ENCODE data around the gene THUMPD1.

- TF ChIP-seq POLR2AphosphoS5 (IDR thresholded peaks at IDR 0.05; ENCODE audit: low read depth, low read length) (no peak), MAX (IDR thresholded peaks at IDR 0.05; ENCODE audit: low read depth) (no peak), SMC3 (IDR thresholded peaks at IDR 0.05; ENCODE audit: low read depth, low read length) (no peak), TAF1 (IDR thresholded peaks at IDR 0.05; ENCODE audit: borderline replicate concordance, low read depth, low read length) (no peak), CTCF (IDR thresholded peaks at IDR 0.05) (no peak), ELF1 (IDR thresholded peaks at IDR 0.05) (no peak), USF2 (IDR thresholded peaks at IDR 0.05; ENCODE audit: borderline replicate concordance, low read depth, low read length) (no peak), ZBTB33 (IDR thresholded peaks at IDR 0.05; ENCODE audit: borderline replicate concordance, low read depth) (no peak)
Observed at GRCh38 chr16:20760346-20760745, 18.7 kb upstream of the THUMPD1 start.
